ENCODE data around the gene SYF2. TPM values are rescaled to one million over a fixed set of nuclear protein-coding genes. Genes with fewer than 3 reads are reported as not detected.
A peak's percentile ranks its signal among the peaks of the same experiment; 100 is the strongest.
"Not testable (repeated sequence)": the region's sequence is repeated elsewhere in the genome, so short reads cannot be mapped to it uniquely, and the experiment has no call there.

Gene SYF2
- total RNA-seq = 40.7 and 41.4 TPM in 2 replicates

GRCh38 chr1:25232027-25232865 is at the start of gene SYF2:
SYF2 (minus strand) TSS chr1:25232502; CDS start chr1:25232467, 35 bp downstream.
- H3K4me3 Mint-ChIP-seq = no peak within 1 kb of the TSS
- peaks cover 32% of the 10 kb centered on the region for H3K4me1 Mint-ChIP-seq (ENCODE audit: low read depth)
- no peaks in the 10 kb centered on the region for H3K27me3 Mint-ChIP-seq (ENCODE audit: insufficient read depth)
- no peak within 1 kb of the TSS for H3K27ac Mint-ChIP-seq
- H3K36me3 Mint-ChIP-seq (ENCODE audit: low read depth) = peaks cover 32% of the 10 kb centered on the region
- peak; percentile 83 for DNase-seq (ENCODE audit: low spot score)
- no peaks in the 10 kb centered on the region for H3K9me3 Mint-ChIP-seq
- intact Hi-C loops (cut with micrococcal nuclease) = loop anchor here (1.0 to 10.0 kb wide), 7 partner anchors 8 to 817 kb away; partner anchors contain the start of genes CLIC4, NIPAL3 and RSRP1

GRCh38 chr1:25279693-25280111 is 47.4 kb upstream of the SYF2 start:
- intact Hi-C loops (cut with micrococcal nuclease); DNase-seq (ENCODE audit: low spot score); H3K36me3 Mint-ChIP-seq (ENCODE audit: low read depth); H3K27ac Mint-ChIP-seq; H3K27me3 Mint-ChIP-seq (ENCODE audit: insufficient read depth); H3K4me3 Mint-ChIP-seq; H3K9me3 Mint-ChIP-seq; H3K4me1 Mint-ChIP-seq (ENCODE audit: low read depth): not testable (repeated sequence)

- not testable (repeated sequence) for H3K4me1 Mint-ChIP-seq (ENCODE audit: low read depth); DNase-seq (ENCODE audit: low spot score); H3K27ac Mint-ChIP-seq
These were observed 46.5 kb upstream of the SYF2 start for GRCh38 chr1:25278790-25279189.

GRCh38 chr1:25278358-25278757 is 46.1 kb upstream of the SYF2 start:
- intact Hi-C loops (cut with micrococcal nuclease) = not testable (repeated sequence)

More at GRCh38 chr1:25278790-25279189, 46.5 kb upstream of the SYF2 start:
- H3K9me3 Mint-ChIP-seq; H3K27me3 Mint-ChIP-seq (ENCODE audit: insufficient read depth); H3K36me3 Mint-ChIP-seq (ENCODE audit: low read depth); H3K4me3 Mint-ChIP-seq; intact Hi-C loops (cut with micrococcal nuclease): not testable (repeated sequence)

GRCh38 chr1:25277295-25277694 is 45.0 kb upstream of the SYF2 start:
- H3K27ac Mint-ChIP-seq; H3K36me3 Mint-ChIP-seq (ENCODE audit: low read depth); DNase-seq (ENCODE audit: low spot score); H3K4me1 Mint-ChIP-seq (ENCODE audit: low read depth); intact Hi-C loops (cut with micrococcal nuclease); H3K9me3 Mint-ChIP-seq; H3K4me3 Mint-ChIP-seq: not testable (repeated sequence)
- peaks cover 12% of the 10 kb centered on the region for H3K27me3 Mint-ChIP-seq (ENCODE audit: insufficient read depth)

More at GRCh38 chr1:25278358-25278757, 46.1 kb upstream of the SYF2 start:
- not testable (repeated sequence) for H3K27me3 Mint-ChIP-seq (ENCODE audit: insufficient read depth); H3K27ac Mint-ChIP-seq; DNase-seq (ENCODE audit: low spot score); H3K9me3 Mint-ChIP-seq; H3K36me3 Mint-ChIP-seq (ENCODE audit: low read depth); H3K4me1 Mint-ChIP-seq (ENCODE audit: low read depth); H3K4me3 Mint-ChIP-seq

GRCh38 chr1:25275648-25276047 is 43.3 kb upstream of the SYF2 start:
- intact Hi-C loops (cut with micrococcal nuclease); DNase-seq (ENCODE audit: low spot score); H3K9me3 Mint-ChIP-seq; H3K36me3 Mint-ChIP-seq (ENCODE audit: low read depth); H3K4me1 Mint-ChIP-seq (ENCODE audit: low read depth); H3K4me3 Mint-ChIP-seq; H3K27ac Mint-ChIP-seq: not testable (repeated sequence)
- peaks cover 12% of the 10 kb centered on the region for H3K27me3 Mint-ChIP-seq (ENCODE audit: insufficient read depth)

GRCh38 chr1:25272238-25272637 is 39.9 kb upstream of the SYF2 start, which contains the start of gene RHD:
RHD (plus strand) TSS chr1:25272509; CDS start chr1:25272548, 39 bp downstream.
- H3K9me3 Mint-ChIP-seq; DNase-seq (ENCODE audit: low spot score); H3K4me3 Mint-ChIP-seq; H3K36me3 Mint-ChIP-seq (ENCODE audit: low read depth); H3K4me1 Mint-ChIP-seq (ENCODE audit: low read depth); H3K27ac Mint-ChIP-seq; intact Hi-C loops (cut with micrococcal nuclease): not testable (repeated sequence)
- peaks cover 13% of the 10 kb centered on the region for H3K27me3 Mint-ChIP-seq (ENCODE audit: insufficient read depth)

GRCh38 chr1:25268143-25268760 is 36.0 kb upstream of the SYF2 start:
- peak overlapping the region; percentile 82 for H3K27ac Mint-ChIP-seq
- intact Hi-C loops (cut with micrococcal nuclease) = loop anchor here (1.0 to 5.0 kb wide), 3 partner anchors 21 to 69 kb away; partner anchors contain the start of genes RSRP1, SYF2 and TMEM50A
- H3K4me1 Mint-ChIP-seq (ENCODE audit: low read depth) = peaks cover 16% of the 10 kb centered on the region
- H3K27me3 Mint-ChIP-seq (ENCODE audit: insufficient read depth); H3K9me3 Mint-ChIP-seq; H3K36me3 Mint-ChIP-seq (ENCODE audit: low read depth); DNase-seq (ENCODE audit: low spot score): not testable (repeated sequence)
- H3K4me3 Mint-ChIP-seq = peak overlapping the region; percentile 78

- peak; percentile 84 for DNase-seq (ENCODE audit: low spot score)
- Mint-ChIP-seq H3K4me1 (ENCODE audit: low read depth) (peaks cover 16% of the 10 kb centered on the region), H3K27ac (peak overlapping the region; percentile 82), H3K4me3 (peak overlapping the region; percentile 78)
- not testable (repeated sequence) for H3K9me3 Mint-ChIP-seq; H3K27me3 Mint-ChIP-seq (ENCODE audit: insufficient read depth); H3K36me3 Mint-ChIP-seq (ENCODE audit: low read depth)
- intact Hi-C loops (cut with micrococcal nuclease) = loop anchor here (1.0 to 5.0 kb wide), 3 partner anchors 20 to 70 kb away; partner anchors contain the start of genes RSRP1, SYF2 and TMEM50A
These were observed 35.2 kb upstream of the SYF2 start for GRCh38 chr1:25267288-25268142.

GRCh38 chr1:25266554-25267287 is 34.4 kb upstream of the SYF2 start:
- intact Hi-C loops (cut with micrococcal nuclease) = loop anchor here (5.0 kb wide), 1 partner anchor 71 kb away; the partner anchor contains the start of gene TMEM50A
- DNase-seq (ENCODE audit: low spot score); H3K27me3 Mint-ChIP-seq (ENCODE audit: insufficient read depth); H3K9me3 Mint-ChIP-seq; H3K36me3 Mint-ChIP-seq (ENCODE audit: low read depth): not testable (repeated sequence)
- H3K4me1 Mint-ChIP-seq (ENCODE audit: low read depth) = peaks cover 16% of the 10 kb centered on the region
- H3K4me3 Mint-ChIP-seq = peak overlapping the region; percentile 97
- peak overlapping the region; percentile 90 for H3K27ac Mint-ChIP-seq

GRCh38 chr1:25260336-25260735 is 28.0 kb upstream of the SYF2 start:
- H3K36me3 Mint-ChIP-seq (ENCODE audit: low read depth); intact Hi-C loops (cut with micrococcal nuclease); H3K27ac Mint-ChIP-seq; H3K9me3 Mint-ChIP-seq; H3K4me3 Mint-ChIP-seq; DNase-seq (ENCODE audit: low spot score); H3K4me1 Mint-ChIP-seq (ENCODE audit: low read depth); H3K27me3 Mint-ChIP-seq (ENCODE audit: insufficient read depth): not testable (repeated sequence)

GRCh38 chr1:25259813-25260212 is 27.5 kb upstream of the SYF2 start:
- H3K4me3 Mint-ChIP-seq; intact Hi-C loops (cut with micrococcal nuclease); H3K27ac Mint-ChIP-seq; H3K4me1 Mint-ChIP-seq (ENCODE audit: low read depth); H3K27me3 Mint-ChIP-seq (ENCODE audit: insufficient read depth); H3K9me3 Mint-ChIP-seq; DNase-seq (ENCODE audit: low spot score); H3K36me3 Mint-ChIP-seq (ENCODE audit: low read depth): not testable (repeated sequence)
